Measurements from ENCODE around the gene ANO9. TPM values are rescaled to one million over a fixed set of nuclear protein-coding genes. Genes with fewer than 3 reads are reported as not detected.
"Not testable (repeated sequence)": the region's sequence is repeated elsewhere in the genome, so short reads cannot be mapped to it uniquely, and the experiment has no call there.

The ANO9 gene
- total and polyA plus RNA-seq, 10 donors: 10.2 to 53.8 (median 26.3) TPM

DNA sequence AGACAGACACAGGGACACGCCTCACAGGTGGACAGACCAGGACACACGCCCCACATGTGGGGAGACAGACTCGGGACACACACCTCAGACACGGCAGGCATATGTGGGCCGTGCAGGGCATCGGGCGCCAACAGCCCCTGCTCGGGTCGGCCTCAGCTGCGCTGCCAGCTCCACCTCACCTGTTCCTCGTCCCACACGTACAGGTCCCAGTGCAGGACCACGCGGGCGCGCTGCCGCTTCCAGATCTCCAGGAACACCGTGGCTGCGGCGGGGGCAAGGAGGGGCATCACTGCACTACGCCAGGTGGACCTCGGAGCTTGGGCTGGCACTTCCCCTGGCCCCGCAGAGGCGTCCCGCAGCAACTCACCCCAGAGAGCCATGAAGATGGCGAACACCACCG is 12.4 kb downstream of the ANO9 start:
- Histone ChIP-seq H3K4me3 (no peak overlapping the region), H3K36me3 (peaks cover 0 to 16% (median 0%) of the 10 kb centered on the region in 6 donors), H3K9me3 (no peaks in the 10 kb centered on the region), H3K4me1 (no peaks in the 10 kb centered on the region), H3K27ac (no peak overlapping the region), H3K27me3 (replicated peaks in 1 of 7) (peaks cover 0 to 4% (median 0%) of the 10 kb centered on the region in 7 donors)
- DNase-seq: peak; percentile 69
- intact Hi-C loops (cut with DNase I; ENCODE audit: low total_unique reads): no loop called here
- no peak for TF ChIP-seq POLR2AphosphoS5 (IDR thresholded peaks at IDR 0.05)
- no peak for TF ChIP-seq POLR2A (IDR thresholded peaks at IDR 0.05)
- TF ChIP-seq, protein P1, sequence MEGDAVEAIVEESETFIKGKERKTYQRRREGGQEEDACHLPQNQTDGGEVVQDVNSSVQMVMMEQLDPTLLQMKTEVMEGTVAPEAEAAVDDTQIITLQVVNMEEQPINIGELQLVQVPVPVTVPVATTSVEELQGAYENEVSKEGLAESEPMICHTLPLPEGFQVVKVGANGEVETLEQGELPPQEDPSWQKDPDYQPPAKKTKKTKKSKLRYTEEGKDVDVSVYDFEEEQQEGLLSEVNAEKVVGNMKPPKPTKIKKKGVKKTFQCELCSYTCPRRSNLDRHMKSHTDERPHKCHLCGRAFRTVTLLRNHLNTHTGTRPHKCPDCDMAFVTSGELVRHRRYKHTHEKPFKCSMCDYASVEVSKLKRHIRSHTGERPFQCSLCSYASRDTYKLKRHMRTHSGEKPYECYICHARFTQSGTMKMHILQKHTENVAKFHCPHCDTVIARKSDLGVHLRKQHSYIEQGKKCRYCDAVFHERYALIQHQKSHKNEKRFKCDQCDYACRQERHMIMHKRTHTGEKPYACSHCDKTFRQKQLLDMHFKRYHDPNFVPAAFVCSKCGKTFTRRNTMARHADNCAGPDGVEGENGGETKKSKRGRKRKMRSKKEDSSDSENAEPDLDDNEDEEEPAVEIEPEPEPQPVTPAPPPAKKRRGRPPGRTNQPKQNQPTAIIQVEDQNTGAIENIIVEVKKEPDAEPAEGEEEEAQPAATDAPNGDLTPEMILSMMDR (IDR thresholded peaks at IDR 0.05 in 8 of 11, conservative IDR thresholded peaks at IDR 0.05 in 3 of 11): no peak
- WGBS, 5 donors: 84 to 92% (median 90%) methylated on average over 16 to 27 of the region's 27 CpGs

DNA sequence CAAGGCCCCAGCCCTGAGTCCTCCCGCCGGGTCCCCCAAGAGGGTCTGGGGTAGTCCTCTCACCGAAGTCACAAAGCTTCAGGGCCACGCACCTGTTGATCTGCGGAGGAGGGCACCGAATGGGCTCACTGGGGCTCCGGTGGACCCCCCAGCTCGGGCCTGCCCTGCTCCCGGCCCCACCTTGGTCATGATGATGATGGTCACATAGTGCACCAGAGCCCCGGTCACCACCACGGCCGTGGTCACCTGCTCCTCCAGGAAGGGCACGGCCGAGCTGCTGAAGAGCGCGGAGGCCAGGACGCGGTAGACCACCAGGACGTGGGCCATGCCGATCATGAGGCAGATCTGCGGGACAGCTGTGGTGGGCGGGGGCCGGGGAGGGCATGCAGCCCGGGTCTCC is 13.5 kb downstream of the ANO9 start:
- peak; percentile 70 for DNase-seq
- Histone ChIP-seq H3K4me3 (no peak overlapping the region), H3K9me3 (no peaks in the 10 kb centered on the region), H3K4me1 (no peaks in the 10 kb centered on the region), H3K27me3 (replicated peaks in 1 of 7) (peaks cover 0 to 8% (median 0%) of the 10 kb centered on the region in 7 donors), H3K36me3 (peaks cover 0 to 16% (median 0%) of the 10 kb centered on the region in 6 donors), H3K27ac (no peak overlapping the region)
- intact Hi-C loops (cut with DNase I; ENCODE audit: low total_unique reads): no loop called here
- no peak for TF ChIP-seq POLR2A (IDR thresholded peaks at IDR 0.05)
- TF ChIP-seq, protein P1 (IDR thresholded peaks at IDR 0.05 in 8 of 11, conservative IDR thresholded peaks at IDR 0.05 in 3 of 11): no peak
- peak in 1 of 3 donors; percentile 12 for TF ChIP-seq POLR2AphosphoS5 (IDR thresholded peaks at IDR 0.05)
- WGBS, 5 donors: 90 to 94% (median 91%) methylated on average over 12 to 24 of the region's 24 CpGs

DNA sequence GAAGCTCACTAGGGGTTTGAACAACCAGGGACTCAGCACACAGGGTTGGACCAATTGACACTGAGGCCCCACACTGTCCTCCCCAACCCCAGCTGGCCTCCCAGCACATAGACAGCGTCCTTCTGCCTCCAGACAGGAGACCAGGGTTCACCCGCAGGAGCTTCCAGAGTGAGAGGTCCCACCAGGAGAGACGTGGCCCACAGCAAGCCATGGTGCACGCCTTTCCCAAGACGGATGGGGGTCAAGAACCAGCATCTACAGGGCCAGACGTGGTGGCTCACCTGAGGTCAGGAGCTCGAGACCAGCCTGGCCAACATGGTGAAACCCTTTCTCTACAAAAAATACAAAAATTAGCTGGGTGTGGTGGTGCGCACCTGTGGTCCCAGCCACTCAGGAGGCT is 15.0 kb downstream of the ANO9 start:
- DNase-seq: peak; percentile 52
- H3K36me3 ChIP-seq: peaks cover 0 to 9% (median 0%) of the 10 kb centered on the region in 6 donors
- TF ChIP-seq POLR2AphosphoS5 (IDR thresholded peaks at IDR 0.05) (no peak), POLR2A (IDR thresholded peaks at IDR 0.05) (no peak)
- TF ChIP-seq, protein P1 (IDR thresholded peaks at IDR 0.05 in 8 of 11, conservative IDR thresholded peaks at IDR 0.05 in 3 of 11): no peak
- H3K27ac ChIP-seq: no peak overlapping the region
- no peak overlapping the region for H3K4me3 ChIP-seq
- no peaks in the 10 kb centered on the region for H3K4me1 ChIP-seq
- no peaks in the 10 kb centered on the region for H3K9me3 ChIP-seq
- intact Hi-C loops (cut with DNase I; ENCODE audit: low total_unique reads): no loop called here
- H3K27me3 ChIP-seq (replicated peaks in 1 of 7): peaks cover 0 to 8% (median 0%) of the 10 kb centered on the region in 7 donors
- WGBS, 5 donors: 82 to 95% (median 90%) methylated on average over 8 of the region's 8 CpGs

DNA sequence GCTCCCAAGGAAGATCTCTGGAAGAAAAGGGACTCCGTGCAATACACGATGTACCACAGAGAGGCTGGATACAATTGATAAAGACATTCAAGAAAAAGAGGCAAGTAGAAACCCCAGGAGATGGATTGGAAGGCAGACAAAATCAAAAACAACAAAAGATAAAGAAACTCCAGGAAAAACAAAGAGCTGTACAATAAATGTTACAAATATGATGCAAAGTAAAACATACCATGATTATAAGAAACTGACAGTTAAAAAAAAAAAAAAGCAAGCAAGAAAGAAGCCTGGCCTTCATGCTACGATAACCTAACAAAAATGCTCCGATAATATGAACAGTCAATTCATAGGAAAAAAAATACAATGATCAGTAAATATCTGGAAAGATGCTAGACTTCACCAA is 16.5 kb downstream of the ANO9 start:
- Histone ChIP-seq H3K27ac (no peak overlapping the region), H3K36me3 (peaks cover 0 to 9% (median 0%) of the 10 kb centered on the region in 6 donors), H3K27me3 (replicated peaks in 1 of 7) (peaks cover 0 to 8% (median 0%) of the 10 kb centered on the region in 7 donors), H3K9me3 (no peaks in the 10 kb centered on the region), H3K4me3 (no peak overlapping the region), H3K4me1 (no peaks in the 10 kb centered on the region)
- TF ChIP-seq, protein P1 (IDR thresholded peaks at IDR 0.05 in 8 of 11, conservative IDR thresholded peaks at IDR 0.05 in 3 of 11): no peak
- TF ChIP-seq POLR2AphosphoS5 (IDR thresholded peaks at IDR 0.05): no peak
- no peak for TF ChIP-seq POLR2A (IDR thresholded peaks at IDR 0.05)
- DNase-seq: no peak
- intact Hi-C loops (cut with DNase I; ENCODE audit: low total_unique reads): no loop called here
- WGBS, 5 donors: 72 to 84% (median 76%) methylated on average over 4 of the region's 4 CpGs

DNA sequence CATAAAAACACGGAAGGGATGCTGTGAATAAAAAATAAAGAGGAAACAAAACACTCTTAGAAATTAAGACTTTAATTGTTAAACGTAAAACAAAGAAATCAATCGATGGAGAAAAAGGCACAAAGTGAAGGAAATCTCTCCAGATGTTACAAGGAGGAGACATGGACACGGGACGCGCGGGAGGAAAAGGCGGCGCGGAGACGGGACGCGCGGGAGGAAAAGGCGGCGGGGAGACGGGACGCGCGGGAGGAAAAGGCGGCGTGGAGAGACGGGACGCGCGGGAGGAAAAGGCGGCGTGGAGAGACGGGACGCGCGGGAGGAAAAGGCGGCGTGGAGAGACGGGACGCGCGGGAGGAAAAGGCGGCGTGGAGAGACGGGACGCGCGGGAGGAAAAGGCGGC is 17.0 kb downstream of the ANO9 start:
- H3K4me1 ChIP-seq; H3K27ac ChIP-seq; H3K27me3 ChIP-seq (replicated peaks in 1 of 7); H3K36me3 ChIP-seq; H3K9me3 ChIP-seq; H3K4me3 ChIP-seq; intact Hi-C loops (cut with DNase I; ENCODE audit: low total_unique reads); DNase-seq: not testable (repeated sequence)
- 49 to 72% (median 62%) methylated on average over 26 to 39 of the region's 45 CpGs for WGBS, 5 donors

Data from spleen (tissue), 11 donors.